K562 (cell line): ENCODE data around the gene GOLPH3. TPM values are rescaled to one million over a fixed set of nuclear protein-coding genes. Genes with fewer than 3 reads are reported as not detected.

Experiments used
- ATAC-seq: fragments of 200-7000 bp; cut with Tn5 transposase; 3 replicates; pipeline ENCODE4 v1.9.1; 2020; ENCODE audit warnings: moderate library complexity
- BruUV-seq: library from RNA; stranded (reverse); fragments of 400-500 nt; replicated peaks from 2 replicates; lab custom pipeline; 2021; lab: Mats Ljungman, UMichigan
- CTCF ChIA-PET: fragments of 300-600 bp; formaldehyde crosslinking; extraction: SDS; loops from one replicate; lab custom pipeline; 2021; ENCODE audit warnings: low intra/inter-chr PET ratio; lab: Yijun Ruan, JAX
- POLR2A ChIA-PET: fragments of 300-600, 350-650 bp; sonication (Branson Sonifier 250); formaldehyde crosslinking; extraction: SDS; loops from one replicate; lab custom pipeline; 2021; ENCODE audit warnings: antibody characterized with exemption, inconsistent platforms; lab: Yijun Ruan, JAX
- DNase-seq, 4 experiments: peaks; one replicate each; pipeline versions ENCODE4 v3.0.0 to v3.0.0-alpha.2; 2011 to 2018; ENCODE audit warnings: low spot score in 3 of 4, mixed read lengths in 3 of 4; ENCODE audit errors: extremely low read depth in 1 of 4
- FAIRE-seq: peaks from 2 replicates; lab custom pipeline; 2011; peaks lifted over from hg19 to GRCh38; lab: Jason Lieb, UNC
- H2AFZ ChIP-seq: 2 replicates; pipeline ENCODE4 v1.6.0; 2011; ENCODE audit warnings: low read depth, low read length, control low read depth, inconsistent platforms
- H3K27ac ChIP-seq: fragments of 200-600 bp; 3 replicates; pipeline ENCODE4 v1.8.0; 2011; ENCODE audit warnings: low read depth, mild to moderate bottlenecking, control low read depth, inconsistent platforms, low read length, moderate library complexity, mixed read lengths; ENCODE audit errors: extremely low read depth
- H3K27me3 ChIP-seq, 2 experiments: fragments of 300-600 bp in 1 of 2; 2 replicates in 1 of 2; 3 replicates in 1 of 2; pipeline versions ENCODE4 v1.6.0 to v1.8.0; 2011; ENCODE audit warnings: inconsistent platforms in 2 of 2, low read length in 2 of 2, mild to moderate bottlenecking in 1 of 2, mixed read lengths in 1 of 2, moderate library complexity in 1 of 2; ENCODE audit not compliant: control insufficient read depth in 2 of 2, insufficient read depth in 2 of 2
- H3K36me3 ChIP-seq: fragments of 300-600 bp; 3 replicates; pipeline ENCODE4 v1.8.0; 2011; ENCODE audit warnings: mild to moderate bottlenecking, low read length, inconsistent platforms; ENCODE audit not compliant: control insufficient read depth, insufficient read depth
- H3K4me1 ChIP-seq, 2 experiments: fragments of 200-600 bp in 1 of 2; replicated peaks in 1 of 2; 2 replicates in 1 of 2; 3 replicates in 1 of 2; pipeline versions ENCODE4 v1.5.1 to v1.8.0; 2011; ENCODE audit warnings: inconsistent platforms in 2 of 2, low read length in 2 of 2, mild to moderate bottlenecking in 1 of 2, mixed read lengths in 1 of 2, moderate library complexity in 1 of 2; ENCODE audit not compliant: control insufficient read depth in 2 of 2, insufficient read depth in 2 of 2
- H3K4me2 ChIP-seq: 2 replicates; pipeline ENCODE4 v1.6.1; 2011; ENCODE audit warnings: low read length, control low read depth, inconsistent platforms, mixed read lengths; ENCODE audit not compliant: insufficient read depth
- H3K4me3 ChIP-seq: fragments of 200-600 bp; sonication (generic), shearing (Covaris generic); 2 replicates; pipeline ENCODE4 v1.5.1; 2016; ENCODE audit warnings: control low read depth, inconsistent platforms
- H3K79me2 ChIP-seq: fragments of 200-600 bp; 3 replicates; pipeline ENCODE4 v1.8.0; 2011; ENCODE audit warnings: low read length, inconsistent platforms; ENCODE audit not compliant: control insufficient read depth, insufficient read depth
- H3K9ac ChIP-seq, 2 experiments: 2 replicates each; pipeline versions ENCODE4 v1.6.0 to v1.6.1; 2011; ENCODE audit warnings: low read depth in 2 of 2, low read length in 2 of 2, control low read depth in 1 of 2, inconsistent platforms in 1 of 2, mild to moderate bottlenecking in 1 of 2, mixed read lengths in 1 of 2; ENCODE audit not compliant: insufficient read depth in 1 of 2
- H3K9me1 ChIP-seq: one replicate; pipeline ENCODE4 v1.6.0; 2011; ENCODE audit warnings: inconsistent platforms, mild to moderate bottlenecking, low read length, moderate library complexity; ENCODE audit not compliant: control insufficient read depth, insufficient read depth
- H3K9me3 ChIP-seq: replicated peaks from 2 replicates; pipeline ENCODE4 v1.5.1; 2011; ENCODE audit warnings: low read depth, low read length, inconsistent platforms; ENCODE audit not compliant: control insufficient read depth, insufficient read depth
- H4K20me1 ChIP-seq: replicated peaks from 2 replicates; pipeline ENCODE4 v1.6.1; 2011; ENCODE audit warnings: low read length, inconsistent platforms, mixed read lengths; ENCODE audit not compliant: control insufficient read depth, insufficient read depth
- BACH1 ChIP-seq: fragments of 200-800 bp; sonication (Bioruptor generic); IDR thresholded peaks from 2 replicates; pipeline ENCODE4 v1.6.1; 2016; ENCODE audit warnings: missing genetic modification characterization, missing compliant biosample characterization
- BHLHE40 ChIP-seq: IDR thresholded peaks from 2 replicates; pipeline ENCODE4 v1.6.1; 2011; ENCODE audit warnings: low read length, improper control_type of control experiment
- CBFA2T3 ChIP-seq: fragments of 450-650 bp; IDR thresholded peaks from 2 replicates; pipeline ENCODE4 v1.6.1; 2017
- FOXA3 ChIP-seq, 2 experiments: fragments of 450-650 bp in 1 of 2; sonication (generic) in 1 of 2; formaldehyde crosslinking; IDR thresholded peaks in 1 of 2; conservative IDR thresholded peaks in 1 of 2; 2 replicates each; pipeline versions ENCODE4 v1.4.0 to v1.8.0; 2020 to 2022; ENCODE audit warnings: mild to moderate bottlenecking in 2 of 2, missing genetic modification reagents in 1 of 2
- MEIS2 ChIP-seq: fragments of 450-650 bp; IDR thresholded peaks from 2 replicates; pipeline ENCODE4 v1.6.1; 2014; ENCODE audit warnings: mild to moderate bottlenecking; ENCODE audit not compliant: partially characterized antibody
- NR4A1 ChIP-seq, 2 experiments: fragments of 250-450 bp in 1 of 2; fragments of 450-650 bp in 1 of 2; sonication (Bioruptor Pico) in 1 of 2; IDR thresholded peaks; 2 replicates each; pipeline versions ENCODE4 v1.4.0 to v1.6.1; 2016 to 2020; ENCODE audit warnings: mild to moderate bottlenecking in 2 of 2, missing compliant biosample characterization in 1 of 2, missing genetic modification characterization in 1 of 2, moderate library complexity in 1 of 2
- PBX2 ChIP-seq, 2 experiments: IDR thresholded peaks in 1 of 2; conservative IDR thresholded peaks in 1 of 2; 2 replicates each; pipeline ENCODE4 v1.6.1; 2016; ENCODE audit warnings: low read depth in 2 of 2, mild to moderate bottlenecking in 1 of 2, missing compliant biosample characterization in 1 of 2, missing genetic modification characterization in 1 of 2, moderate library complexity in 1 of 2
- POLR2H ChIP-seq: IDR thresholded peaks from 2 replicates; pipeline ENCODE4 v1.6.1; 2016; ENCODE audit warnings: missing genetic modification characterization, low read depth, mild to moderate bottlenecking, control low read depth, missing compliant biosample characterization, moderate library complexity
- PRMT5 ChIP-seq: sonication (generic); formaldehyde crosslinking; IDR thresholded peaks from 2 replicates; pipeline ENCODE4 v1.5.0; 2020; ENCODE audit warnings: missing genetic modification reagents
- RBM39 ChIP-seq: fragments of 200-400 bp; formaldehyde crosslinking; optimal IDR thresholded peaks from 2 replicates; pipeline ENCODE3; 2018; ENCODE audit warnings: low read depth, low read length
- TCF7L2 ChIP-seq: fragments of 150-350 bp; IDR thresholded peaks from 2 replicates; pipeline ENCODE4 v1.6.1; 2016; ENCODE audit warnings: low read depth, mild to moderate bottlenecking, low read length, moderate library complexity
- THRB ChIP-seq: fragments of 450-650 bp; formaldehyde crosslinking; conservative IDR thresholded peaks from 2 replicates; pipeline ENCODE4 v1.4.0; 2022; ENCODE audit warnings: mild to moderate bottlenecking, missing genetic modification characterization
- ZBTB7A ChIP-seq: IDR thresholded peaks from 2 replicates; pipeline ENCODE4 v1.6.1; 2011; ENCODE audit warnings: low read depth, mild to moderate bottlenecking, low read length, moderate library complexity, borderline replicate concordance; ENCODE audit not compliant: control insufficient read depth
- ZNF436 ChIP-seq: fragments of 250-450, 450-650 bp; sonication (Bioruptor Pico); formaldehyde crosslinking; IDR thresholded peaks from 2 replicates; pipeline ENCODE4 v1.7.0; 2020; ENCODE audit warnings: mild to moderate bottlenecking
- WGBS: fragments of 100-300 bp; shearing (Covaris generic); methylation state at CpG from one replicate; pipeline ENCODE4 v1.1.6; 2016; ENCODE audit warnings: low coverage, mixed read lengths; ENCODE audit not compliant: insufficient coverage; ENCODE audit errors: missing lambda C conversion rate; 5-methylcytosine and 5-hydroxymethylcytosine counted together
- in situ Hi-C: fragments of 300-500 bp; cut with MboI; formaldehyde crosslinking; loops from 4 replicates; pipeline ENCODE4 v1.15.0; 2018; ENCODE audit warnings: inconsistent platforms, mixed read lengths
- intact Hi-C: fragments of 100-400 bp; cut with micrococcal nuclease; formaldehyde crosslinking; loops from 2 replicates; pipeline ENCODE4 v1.14.2; 2022
- polyA plus RNA-seq, 8 experiments: library from polyadenylated mRNA; depleted of rRNA in 4 of 8; stranded (reverse) in 5 of 8; unstranded in 3 of 8; fragments of >200 nt; fragmentation: Nextera tagmentation in 2 of 8; fragmentation: Illumina TruSeq in 1 of 8; extraction: Ambion mirVana in 2 of 8; extraction: Trizol in 1 of 8; gene quantifications; 2 replicates each; pipeline versions ENCODE4 v1.2.1 to v1.2.3, GENCODE V29; 2011 to 2014; ENCODE audit warnings: inconsistent platforms in 1 of 8, missing spikeins in 1 of 8
- total RNA-seq, 7 experiments: library from RNA; depleted of rRNA in 6 of 7; stranded (reverse); fragments of >200 nt in 6 of 7; fragmentation: Illumina TruSeq in 2 of 7; extraction: Trizol in 2 of 7; gene quantifications; 2 replicates each; pipeline versions ENCODE4 v1.2.1 to v1.2.3, GENCODE V29; 2011 to 2021; ENCODE audit warnings: low replicate concordance in 1 of 7

GOLPH3 gene
- total and polyA plus RNA-seq, 9 of the 15 experiments (the other 6 are each of a cell fraction or from before 2014, with no cell fraction given): 18.8 to 94.6 (median 55.1) TPM

- FAIRE-seq: peak; percentile 86
- CTCF ChIA-PET: interaction anchor here (0.7 to 1.2 kb wide), 2 partner anchors 120 to 495 kb away, joined by 3 to 6 read pairs; no protein-coding TSS in a partner anchor
- peak; percentile 92 for TF ChIP-seq MEIS2
- TF ChIP-seq RBM39: no peak
- 0 out of 2 replicates have a peak, but pooled peaks have one; percentile 17 for TF ChIP-seq POLR2H (tag)
- no peak for TF ChIP-seq CBFA2T3
- TF ChIP-seq BHLHE40: no peak
- TF ChIP-seq THRB: no peak
- no peak for TF ChIP-seq PBX2 (CRISPR knock-in tag; IDR thresholded peaks at IDR 0.05; ENCODE audit: low read depth)
- TF ChIP-seq PBX2 (tag; conservative IDR thresholded peaks at IDR 0.05; ENCODE audit: low read depth): peak; percentile 83
- no peak for TF ChIP-seq ZNF436 (CRISPR knock-in tag)
- no peak for TF ChIP-seq PRMT5 (CRISPR knock-in tag)
- TF ChIP-seq TCF7L2: no peak
- TF ChIP-seq NR4A1 (CRISPR knock-in tag; IDR thresholded peaks at IDR 0.05): no peak
- no peak for TF ChIP-seq NR4A1 (tag; IDR thresholded peaks at IDR 0.05)
- no peak for TF ChIP-seq BACH1
- TF ChIP-seq ZBTB7A: no peak
- no peak for TF ChIP-seq FOXA3 (CRISPR knock-in tag; conservative IDR thresholded peaks at IDR 0.05 in 1 of 2, IDR thresholded peaks at IDR 0.05 in 1 of 2)
These were observed 97.1 kb downstream of the GOLPH3 start for GRCh38 chr5:32076699-32077695.

More at GRCh38 chr5:32076699-32077695, 97.1 kb downstream of the GOLPH3 start:
- Histone ChIP-seq H3K36me3 (no peaks in the 10 kb centered on the region), H3K4me3 (no peak overlapping the region), H3K27ac (no peak overlapping the region), H3K9me1 (no peaks in the 10 kb centered on the region), H3K27me3 (peaks cover 3 to 32% of the 10 kb centered on the region in 2 experiments; a peak in 3 of 5 replicates), H3K4me1 (no peaks in the 10 kb centered on the region), H3K9ac (no peak overlapping the region), H3K9me3 (no peaks in the 10 kb centered on the region), H3K79me2 (no peaks in the 10 kb centered on the region), H3K4me2 (no peak overlapping the region), H4K20me1 (no peaks in the 10 kb centered on the region; the same call in 1 of the 2 replicates), H2AFZ (no peak overlapping the region)
- ATAC-seq: peak; percentile 74
- intact Hi-C loops (loop anchor here (1.0 to 2.0 kb wide), 3 partner anchors 148 to 494 kb away; no protein-coding TSS in a partner anchor), in situ Hi-C loops (no loop called here)
- BruUV-seq: no TSS peak
- 0% methylated on average over 4 of the region's 4 CpGs for WGBS
- POLR2A ChIA-PET: interaction anchor here (0.5 kb wide), 1 partner anchor 949 kb away, joined by 3 read pairs; no protein-coding TSS in a partner anchor
- DNase-seq: peak; percentile 42 to 64 (median 44)
